Right hindlimb (tissue), 1 donor: ENCODE results near the gene HOXD13.

Source experiments
- DNase-seq: peaks from one replicate; pipeline ENCODE4 v3.0.0-alpha.2; 2018

HOXD13 gene

DNA sequence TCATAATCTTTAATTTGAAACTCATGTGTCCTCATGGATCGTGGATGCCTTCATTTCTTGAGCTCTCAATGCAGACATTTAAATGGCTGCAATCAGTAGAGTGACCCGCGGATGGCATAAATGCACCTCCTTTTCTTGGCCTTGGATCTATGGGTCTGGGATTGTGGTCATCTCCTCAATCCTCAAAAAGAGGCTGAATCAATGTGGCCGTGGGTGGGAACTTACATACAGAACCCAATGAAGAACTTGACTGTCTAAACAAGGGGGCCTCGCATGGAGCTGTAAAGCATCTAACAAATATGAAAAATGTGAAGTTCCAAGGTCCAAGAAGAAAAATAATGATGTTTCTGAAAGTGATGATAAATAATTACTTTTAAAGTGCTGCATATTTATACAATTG, 2.9 kb downstream of the HOXD13 start:
- no peak for DNase-seq

- DNase-seq, result peak; percentile 39
Observed at GRCh38 chr2:176096243-176096985, 3.9 kb downstream of the HOXD13 start.

DNA sequence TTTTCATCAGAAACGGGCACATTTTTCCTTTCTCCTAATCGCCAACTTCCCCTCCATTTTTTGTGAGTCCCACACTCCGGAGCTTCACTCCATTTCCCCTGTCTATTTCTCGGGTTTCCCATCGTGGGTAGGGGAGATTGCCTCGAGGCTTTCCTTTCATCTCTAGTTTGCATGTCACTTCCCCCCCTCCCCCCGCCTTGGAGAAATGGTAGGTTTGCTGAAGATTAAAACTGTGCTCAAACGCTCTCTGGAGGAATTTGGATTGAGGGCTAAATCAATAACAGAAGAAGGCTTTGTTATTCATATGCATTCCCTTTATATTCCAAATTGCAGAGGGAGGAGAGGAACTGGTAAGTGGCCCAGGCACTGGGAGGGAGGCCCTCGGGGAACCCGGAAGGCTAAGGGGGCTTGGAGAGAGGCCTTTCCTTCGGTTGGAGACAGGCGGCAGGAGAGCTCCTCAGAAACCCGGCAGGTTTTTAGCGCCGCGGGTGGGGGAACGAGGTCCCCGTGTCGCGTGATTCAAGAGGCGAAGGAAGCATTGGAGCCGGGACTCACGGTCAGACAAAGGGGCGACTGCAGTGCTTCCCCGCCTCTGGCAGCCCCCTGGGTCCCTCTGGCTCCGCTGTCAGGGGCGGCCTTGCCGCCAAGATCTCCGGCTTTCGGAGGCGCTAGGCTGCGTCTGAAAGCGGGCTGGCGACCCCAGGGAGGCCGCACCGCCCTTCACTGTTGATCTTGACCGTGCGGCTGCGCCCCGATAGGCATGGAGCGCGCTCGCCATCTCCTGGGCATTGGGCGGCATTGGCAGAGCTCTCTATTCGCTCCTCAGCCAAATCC, 4.7 kb downstream of the HOXD13 start:
- DNase-seq, result peak; percentile 73

- no peak for DNase-seq
Observed at GRCh38 chr2:176097820-176098365, 5.4 kb downstream of the HOXD13 start.

DNA sequence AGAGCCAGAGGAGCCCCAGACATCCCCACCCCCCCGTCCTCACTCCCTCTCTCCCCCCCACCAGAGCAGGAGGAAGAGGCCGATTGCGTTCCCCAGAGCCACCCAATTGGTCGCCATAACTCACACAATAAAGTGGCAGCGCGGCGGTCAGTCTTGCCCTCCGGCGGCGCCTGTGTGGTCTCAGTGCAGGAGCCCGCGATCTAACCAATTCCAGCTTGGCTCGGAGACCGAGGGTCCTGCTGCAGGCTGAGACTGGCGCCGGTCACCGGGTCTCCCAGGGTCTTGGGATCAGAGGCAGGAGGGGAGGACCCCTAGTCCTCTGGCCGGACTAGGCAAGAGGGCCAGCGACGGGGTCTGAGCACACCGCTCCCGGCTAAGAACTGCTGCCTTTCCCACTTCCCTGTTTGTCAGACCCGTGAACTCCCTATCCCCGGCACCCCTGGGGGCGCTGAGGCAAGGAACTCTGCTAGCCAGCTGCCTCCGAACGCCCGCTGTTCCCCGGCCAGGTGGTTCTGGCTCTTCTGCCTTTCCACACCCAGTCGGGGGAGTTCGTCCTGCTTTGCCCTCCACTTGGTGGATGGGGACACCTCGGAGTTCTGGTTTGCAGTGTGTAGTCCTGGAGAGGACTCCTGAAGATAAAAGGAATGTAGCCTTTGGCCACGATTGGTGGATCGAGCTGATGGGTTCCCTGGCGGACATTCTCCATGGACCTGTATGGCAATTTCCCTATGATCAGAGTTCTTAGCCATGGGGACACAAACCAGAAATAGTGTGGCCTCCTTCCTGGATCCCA, 6.0 kb downstream of the HOXD13 start:
- DNase-seq, result no peak

DNA sequence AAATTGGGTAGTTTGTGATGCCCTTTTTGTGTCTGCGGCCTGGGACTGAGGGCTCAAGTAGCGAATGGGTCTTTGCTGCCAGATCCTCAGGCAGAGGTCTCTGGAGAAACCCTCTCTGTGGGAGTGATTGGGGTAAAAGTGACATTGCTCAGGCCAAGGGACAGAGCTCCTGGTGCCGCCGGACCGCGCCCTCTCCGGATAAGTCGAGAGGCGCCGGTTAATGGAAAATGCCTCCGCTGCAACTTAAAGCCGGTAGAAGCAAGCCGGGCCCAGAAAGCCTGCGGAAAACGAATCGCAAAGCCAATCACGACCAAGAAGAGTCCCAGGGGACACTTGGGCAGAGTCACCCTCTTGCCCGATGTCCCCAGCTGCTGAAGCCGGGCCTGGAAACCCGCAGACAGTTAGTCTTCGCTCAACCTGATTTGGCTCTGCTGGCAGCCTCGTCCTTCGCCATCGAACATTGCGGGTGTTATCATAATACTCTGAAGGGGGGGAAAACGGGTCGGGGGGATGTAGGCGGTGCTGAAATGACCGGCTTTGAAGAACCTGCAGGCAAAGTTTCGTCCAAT, 6.7 kb downstream of the HOXD13 start:
- no peak for DNase-seq

DNA sequence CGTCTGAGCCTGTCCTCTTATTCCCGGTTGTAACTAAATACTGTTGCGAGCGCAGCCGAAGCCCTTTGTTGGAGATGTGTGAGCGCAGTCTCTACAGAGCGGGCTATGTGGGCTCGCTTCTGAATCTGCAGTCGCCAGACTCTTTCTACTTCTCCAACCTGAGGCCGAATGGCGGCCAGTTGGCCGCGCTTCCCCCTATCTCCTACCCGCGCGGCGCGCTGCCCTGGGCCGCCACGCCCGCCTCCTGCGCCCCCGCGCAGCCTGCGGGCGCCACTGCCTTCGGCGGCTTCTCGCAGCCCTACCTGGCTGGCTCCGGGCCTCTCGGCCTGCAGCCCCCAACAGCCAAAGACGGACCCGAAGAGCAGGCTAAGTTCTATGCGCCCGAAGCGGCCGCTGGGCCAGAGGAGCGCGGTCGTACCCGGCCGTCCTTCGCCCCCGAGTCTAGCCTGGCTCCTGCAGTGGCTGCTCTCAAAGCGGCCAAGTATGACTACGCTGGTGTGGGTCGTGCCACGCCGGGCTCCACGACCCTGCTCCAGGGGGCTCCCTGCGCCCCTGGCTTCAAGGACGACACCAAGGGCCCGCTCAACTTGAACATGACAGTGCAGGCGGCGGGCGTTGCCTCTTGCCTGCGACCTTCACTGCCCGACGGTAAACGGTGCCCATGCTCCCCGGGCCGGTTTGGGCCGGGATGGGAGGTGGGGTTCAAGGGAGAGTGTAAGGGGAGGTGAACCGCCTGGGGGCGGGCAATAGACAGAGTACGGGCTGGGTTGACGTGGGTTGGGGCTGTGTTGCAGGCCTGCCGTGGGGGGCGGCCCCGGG, 7.4 kb downstream of the HOXD13 start, which contains the start of gene HOXD12:
HOXD12 (plus strand) TSS at position 68 of the 819 bp plus-strand sequence; CDS start at position 75, 7 bp downstream.
- DNase-seq, result no peak

- DNase-seq, result no peak
Observed at GRCh38 chr2:176100547-176101140, 8.1 kb downstream of the HOXD13 start.

- DNase-seq, result no peak
Observed at GRCh38 chr2:176101216-176101830, 8.8 kb downstream of the HOXD13 start.

DNA sequence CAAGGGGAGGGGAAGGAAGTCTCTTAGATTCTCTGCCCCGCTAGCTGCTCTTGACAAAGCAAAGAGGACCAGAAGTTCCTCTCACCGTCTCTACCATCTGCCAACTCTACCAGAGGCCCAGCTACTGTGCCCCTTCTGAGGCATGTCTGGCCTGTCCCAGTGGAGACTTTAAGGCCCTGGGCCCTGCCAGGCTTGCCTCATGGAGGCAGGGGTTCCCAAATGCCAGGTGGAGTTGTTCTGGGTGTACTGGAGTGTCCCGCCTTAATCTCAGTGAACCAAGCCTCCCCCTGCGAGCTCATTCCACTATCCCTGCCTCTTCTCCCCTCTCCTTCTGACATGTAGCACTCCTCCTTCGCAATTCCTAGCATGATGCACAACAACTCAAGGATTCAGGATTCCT, 9.3 kb downstream of the HOXD13 start:
- no peak for DNase-seq

DNA sequence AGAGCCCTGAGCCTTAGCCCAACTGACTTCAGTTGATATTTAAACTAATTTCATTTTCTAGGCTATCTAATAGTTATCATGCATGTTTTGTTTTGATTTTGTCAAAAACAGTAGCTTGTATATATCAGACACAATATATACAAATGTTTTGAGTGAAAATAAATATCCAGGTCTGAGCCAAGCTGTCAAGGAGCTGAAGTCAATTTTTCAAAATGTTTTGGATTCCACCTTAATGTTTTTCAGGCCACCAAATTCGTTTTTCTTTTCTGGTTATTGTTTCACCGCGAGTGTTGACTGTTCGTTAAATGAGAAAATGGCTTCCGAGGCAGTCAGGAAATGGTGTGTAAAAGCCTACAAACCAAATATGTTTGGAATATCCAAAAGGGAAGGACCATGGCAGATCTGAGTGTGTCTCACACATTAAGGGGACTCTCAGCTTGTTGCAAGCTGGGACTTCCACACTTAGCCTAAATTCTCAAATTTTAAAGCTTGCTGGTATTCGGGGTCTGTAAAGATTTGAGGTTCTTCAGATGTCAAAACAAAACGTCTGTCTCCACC, 9.9 kb downstream of the HOXD13 start:
- no peak for DNase-seq

- no peak for DNase-seq
Observed at GRCh38 chr2:176103194-176103593, 10.7 kb downstream of the HOXD13 start.

- DNase-seq, result no peak
Observed at GRCh38 chr2:176103742-176104315, 11.3 kb downstream of the HOXD13 start.

GRCh38 chr2:176104316-176105077, 12.0 kb downstream of the HOXD13 start:
- DNase-seq, result no peak

- DNase-seq, result no peak
Observed at GRCh38 chr2:176105078-176105729, 12.7 kb downstream of the HOXD13 start.

DNA sequence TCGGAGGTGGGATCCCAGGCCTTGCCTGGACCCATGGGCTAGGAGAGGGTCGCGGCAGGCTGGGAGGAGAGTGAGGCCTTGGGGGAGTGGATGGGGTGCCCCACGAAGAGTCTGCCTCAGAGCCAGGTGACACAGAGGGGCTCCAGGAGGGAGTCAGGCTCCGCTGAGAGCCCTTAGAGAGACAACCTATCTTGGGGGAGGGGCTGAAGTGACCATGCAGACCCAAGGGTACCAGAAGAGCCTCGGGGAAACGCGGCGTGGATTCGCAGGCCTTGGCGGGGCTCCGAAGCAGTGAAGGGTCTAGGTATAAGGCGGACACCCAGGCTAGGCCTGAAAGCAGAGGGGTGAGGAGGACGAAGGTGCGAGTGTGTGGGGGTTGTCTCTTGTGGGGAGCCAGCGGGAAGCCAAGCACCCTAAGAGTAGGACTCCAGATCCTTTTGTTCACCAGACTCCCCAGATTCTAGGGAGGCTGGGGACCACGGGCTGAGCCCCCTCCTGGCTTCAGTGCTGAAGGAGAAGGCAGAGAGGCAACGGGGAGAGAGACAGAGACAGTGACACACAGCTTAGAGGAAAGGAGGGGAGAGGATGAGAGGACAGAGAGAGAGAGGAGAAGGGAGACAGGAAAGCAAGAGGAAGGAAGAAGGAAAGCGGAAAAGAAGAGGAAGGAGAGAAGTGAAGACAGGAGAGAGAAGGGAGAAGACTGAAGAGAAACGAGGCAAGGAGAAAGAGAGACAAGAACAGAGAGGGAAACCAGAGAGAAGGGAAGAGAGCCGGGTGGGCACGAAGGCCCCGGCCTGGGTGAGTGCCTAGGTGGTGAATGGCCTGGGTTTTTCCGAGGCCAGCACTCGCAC, 13.4 kb downstream of the HOXD13 start:
- DNase-seq, result no peak
